Suprapubic skin (tissue), 3 donors: Measurements from ENCODE around the gene RBM47.

Experiments
- CTCF ChIP-seq, 2 donors: fragments of 200-600 bp in 1 of 2; fragments of 450-650 bp in 1 of 2; sonication (generic) in 1 of 2; IDR thresholded peaks; one replicate each; pipeline ENCODE4 v1.5.1; 2016 to 2019; ENCODE audit warnings: antibody characterized with exemption in 2 of 2, mild to moderate bottlenecking in 1 of 2, moderate library complexity in 1 of 2
- EP300 ChIP-seq: sonication (generic); formaldehyde crosslinking; IDR thresholded peaks from one replicate; pipeline ENCODE4 v1.6.1; 2017; ENCODE audit warnings: antibody characterized with exemption
- POLR2A ChIP-seq, 2 donors: fragments of 450-650 bp; IDR thresholded peaks; one replicate each; pipeline ENCODE4 v1.6.1; 2017; ENCODE audit warnings: antibody characterized with exemption in 2 of 2, mild to moderate bottlenecking in 2 of 2, moderate library complexity in 2 of 2

GRCh38 chr4:40617872-40618271, 11.8 kb downstream of the RBM47 start:
- TF ChIP-seq POLR2A (IDR thresholded peaks at IDR 0.05), result no peak
- TF ChIP-seq CTCF (IDR thresholded peaks at IDR 0.05), result no peak
- TF ChIP-seq EP300, result no peak
